Measurements from ENCODE around the gene CRB2.
"Not testable (repeated sequence)": the region's sequence is repeated elsewhere in the genome, so short reads cannot be mapped to it uniquely, and the experiment has no call there.

Gene CRB2

DNA sequence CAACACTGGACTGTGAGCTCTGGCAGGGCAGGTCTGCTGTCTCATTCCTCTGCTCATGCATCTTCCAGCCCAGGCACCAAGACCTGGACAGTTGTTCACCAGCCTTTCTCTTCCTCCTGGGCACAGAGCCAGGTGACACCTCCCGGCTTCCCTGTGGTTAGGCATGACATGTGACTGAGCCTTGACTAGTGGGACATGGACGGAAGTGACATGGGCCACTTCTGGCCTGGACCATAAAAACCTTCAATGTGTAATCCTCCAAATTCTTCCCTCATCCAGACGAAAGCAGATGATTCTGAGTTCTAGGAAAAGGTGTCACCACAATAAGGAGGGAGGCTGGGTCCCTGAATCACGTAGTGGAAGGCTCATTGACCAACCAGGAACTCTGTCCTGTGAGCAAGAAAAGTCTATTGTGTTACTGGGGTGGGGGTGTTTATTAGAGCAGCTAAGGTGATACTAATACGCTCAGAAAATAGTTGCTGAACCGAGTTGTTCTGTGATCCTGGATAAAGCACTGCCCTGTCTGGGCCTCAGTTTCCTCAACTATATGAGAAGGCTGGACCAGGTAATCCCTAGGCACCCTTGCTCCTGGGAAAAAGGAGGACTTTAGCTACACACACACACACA, 26.6 kb upstream of the CRB2 start:
- no peak for DNase-seq (ENCODE audit: low read depth in 2 of 2)

DNA sequence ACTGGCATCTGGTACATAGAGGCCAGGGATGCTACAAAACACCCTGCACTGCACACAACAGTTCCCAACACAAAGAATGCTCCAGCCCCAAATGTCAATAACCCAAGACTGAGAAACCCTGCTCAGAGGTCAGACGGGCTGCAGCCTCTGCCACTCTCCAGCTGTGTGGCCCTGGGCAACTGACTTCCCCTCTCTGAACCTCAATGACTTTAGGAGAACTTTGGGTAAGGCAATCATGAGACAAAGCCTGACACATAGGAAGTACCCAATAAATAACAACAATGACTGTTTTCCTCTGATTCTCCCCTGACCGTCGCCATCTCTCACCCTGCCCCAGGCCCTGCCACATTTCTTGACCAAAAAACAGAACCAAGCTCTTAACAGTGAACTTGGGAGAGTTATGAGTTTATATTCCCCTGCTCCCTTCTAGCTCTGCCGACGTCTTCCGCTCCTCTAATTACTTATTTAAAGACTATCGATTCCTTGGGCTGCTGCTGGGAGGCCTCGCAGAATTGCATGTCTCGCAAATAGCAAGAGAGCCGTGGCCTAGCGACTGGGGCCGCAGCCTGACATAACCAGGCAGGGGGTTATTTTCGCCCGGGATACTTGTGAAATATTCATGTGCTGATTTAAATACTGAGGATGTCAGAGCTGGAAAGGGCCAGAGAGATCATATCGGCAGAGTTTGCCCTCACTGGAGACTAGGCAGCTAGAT, 24.5 kb upstream of the CRB2 start:
- DNase-seq (ENCODE audit: low read depth in 2 of 2) = no peak

DNA sequence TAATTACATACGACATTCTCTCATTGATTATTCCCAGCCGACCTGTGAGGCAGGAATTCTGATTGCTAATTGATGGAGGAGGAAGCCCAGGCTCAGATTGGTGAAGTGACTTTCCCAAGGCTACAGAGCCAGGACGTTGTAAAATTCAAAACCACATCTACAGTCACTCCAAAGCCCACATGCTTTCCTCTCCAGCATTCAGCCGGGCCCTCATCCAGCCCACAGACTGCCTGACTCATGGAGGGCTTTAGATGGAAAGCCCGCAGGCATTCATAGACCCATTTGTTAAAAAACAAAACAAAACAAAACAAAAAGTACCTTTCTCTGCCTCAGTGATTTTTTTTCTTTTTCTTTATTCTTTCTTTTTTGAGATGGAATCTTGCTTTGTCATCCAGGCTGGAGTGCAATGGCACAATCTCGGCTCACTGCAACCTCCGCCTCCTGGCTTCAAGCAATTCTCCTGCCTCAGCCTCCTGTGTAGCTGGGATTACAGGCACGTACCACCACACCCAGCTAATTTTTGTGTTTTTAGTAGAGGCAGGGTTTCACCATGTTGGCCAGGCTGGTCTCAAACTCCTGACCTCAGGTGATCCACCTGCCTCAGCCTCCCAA, 22.8 kb upstream of the CRB2 start:
- DNase-seq (ENCODE audit: low read depth in 2 of 2) = not testable (repeated sequence)

DNA sequence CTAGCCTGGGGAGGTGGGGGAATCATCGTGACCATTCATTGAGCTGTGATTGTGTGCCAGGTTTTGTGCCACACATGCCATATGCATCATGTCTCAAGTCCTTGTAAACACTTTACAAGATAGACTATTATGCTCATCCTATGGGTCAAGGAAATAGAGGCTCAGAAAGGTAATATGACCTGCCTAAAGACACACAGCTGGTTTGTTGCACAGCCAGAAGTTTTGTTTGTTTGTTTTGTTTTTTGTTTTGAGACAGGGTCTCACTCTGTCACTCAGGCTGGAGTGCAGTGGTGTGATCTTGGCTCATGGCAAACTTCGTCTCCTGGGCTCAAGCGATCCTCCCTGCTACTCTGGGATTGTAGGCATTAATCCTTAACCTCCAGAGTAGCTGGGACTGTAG, 21.4 kb upstream of the CRB2 start:
- no peak for DNase-seq (ENCODE audit: low read depth in 2 of 2)

DNA sequence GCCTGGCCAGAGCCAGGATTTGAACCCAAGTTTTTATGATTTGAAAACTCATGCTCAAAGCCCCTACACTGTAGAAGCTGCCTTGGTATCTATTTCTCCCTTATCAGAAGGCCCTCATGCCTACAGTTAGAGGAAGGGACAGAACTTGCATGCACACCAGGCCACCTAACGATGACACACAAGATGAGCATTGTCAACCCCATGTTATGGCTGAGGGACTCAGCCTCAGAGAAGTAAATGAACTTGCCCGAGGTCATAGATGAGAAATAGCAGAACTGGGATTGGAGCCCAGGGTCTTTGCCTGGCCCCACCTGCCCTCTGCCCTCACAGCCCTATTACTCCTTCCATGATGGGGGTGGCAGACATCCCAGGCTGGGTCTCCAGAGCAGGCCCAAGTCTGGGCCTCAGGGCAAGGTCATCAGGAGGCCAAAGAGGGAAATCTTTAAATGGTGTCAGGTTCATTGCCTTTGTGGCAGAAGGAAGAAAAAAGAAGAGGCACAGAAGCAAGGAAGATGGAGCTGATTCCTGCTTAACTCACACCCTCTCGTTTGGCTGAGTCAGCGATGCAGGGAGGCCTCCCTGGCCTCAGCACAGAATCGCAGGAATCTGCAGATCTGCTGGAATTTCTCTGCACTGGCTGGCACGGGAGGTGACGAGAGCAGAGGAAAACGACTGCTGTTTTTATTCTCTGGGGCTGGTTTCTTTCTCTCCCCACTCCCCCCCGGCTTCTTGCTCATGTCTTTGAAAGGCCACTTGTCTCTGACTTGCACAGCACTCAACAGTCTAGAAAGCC, 20.6 kb upstream of the CRB2 start:
- DNase-seq (ENCODE audit: low read depth in 2 of 2) = no peak

DNA sequence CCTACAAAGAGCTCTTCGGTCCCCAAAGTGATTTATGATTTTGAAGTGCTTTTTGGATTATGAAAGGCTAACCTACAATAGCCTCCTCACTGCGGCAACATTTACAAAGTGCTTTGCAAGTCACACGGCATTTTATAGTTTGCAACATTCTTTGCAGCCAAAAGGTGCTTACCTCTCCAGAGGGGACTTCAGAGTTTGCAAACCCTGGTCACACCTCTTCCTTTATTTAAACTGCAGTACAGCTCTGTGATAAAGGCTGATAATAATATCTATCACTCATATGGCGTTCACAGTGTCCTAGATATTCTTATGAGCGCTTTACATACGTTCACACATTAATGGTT, 20.0 kb upstream of the CRB2 start:
- DNase-seq (ENCODE audit: low read depth in 2 of 2) = no peak

DNA sequence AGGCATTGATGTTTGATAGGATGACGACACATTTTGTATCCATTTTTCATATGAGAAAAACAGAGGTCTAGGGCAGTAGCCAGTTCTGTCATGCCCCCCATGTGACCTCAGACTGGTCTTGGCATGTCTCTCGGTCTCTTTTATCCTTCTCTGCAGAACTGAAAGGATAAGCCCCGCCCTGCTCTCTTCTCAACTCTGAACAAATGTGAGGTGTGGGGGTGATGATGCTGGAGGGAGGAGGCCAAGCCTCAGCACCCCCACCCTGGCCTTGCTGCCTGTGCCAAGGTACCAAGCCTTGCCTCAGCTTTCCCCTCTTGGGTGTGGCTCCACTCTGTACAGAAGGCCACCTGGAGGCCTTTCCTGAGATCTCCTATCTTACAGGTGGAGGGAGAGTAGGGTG, 19.5 kb upstream of the CRB2 start:
- DNase-seq (ENCODE audit: low read depth in 2 of 2) = no peak

DNA sequence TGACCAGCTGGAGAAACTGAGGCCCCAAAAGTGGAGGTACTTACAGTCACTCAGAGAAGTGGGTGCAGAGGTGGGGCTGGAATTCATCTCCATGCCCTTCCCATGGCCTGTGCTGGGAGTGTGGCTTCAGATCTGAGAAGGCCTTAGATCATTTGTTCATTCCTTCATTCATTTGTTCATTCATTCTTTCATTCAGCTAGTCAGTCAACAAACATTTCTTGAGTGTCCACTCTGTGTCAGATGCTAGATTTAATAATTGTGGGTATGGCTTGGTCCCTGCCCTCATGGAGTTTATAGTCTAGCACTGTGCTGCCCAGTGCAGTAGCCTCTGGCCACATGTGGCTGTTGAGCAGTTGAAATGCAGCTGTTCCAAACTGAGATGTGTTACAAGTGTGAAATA, 19.0 kb upstream of the CRB2 start:
- DNase-seq (ENCODE audit: low read depth in 2 of 2) = no peak

DNA sequence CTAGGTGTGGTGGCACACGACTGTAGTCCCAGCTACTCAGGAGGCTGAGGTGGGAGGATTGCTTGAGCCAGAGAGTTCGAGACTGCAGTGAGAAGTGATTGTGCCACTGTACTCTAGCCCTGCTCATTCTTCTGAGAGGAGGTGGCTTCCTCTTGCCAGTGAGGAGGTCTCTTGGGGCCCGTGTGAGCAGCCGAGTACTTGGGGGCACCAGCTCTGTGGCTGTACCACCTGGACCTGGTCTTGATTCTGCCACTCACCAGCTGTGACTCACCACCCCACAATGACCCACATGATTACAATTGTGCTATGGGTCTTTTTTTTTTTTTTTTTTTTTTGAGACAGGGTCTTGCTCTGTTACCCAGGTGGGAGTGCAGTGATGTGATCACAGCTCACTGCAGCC, 18.0 kb upstream of the CRB2 start:
- DNase-seq (ENCODE audit: low read depth in 2 of 2) = no peak

DNA sequence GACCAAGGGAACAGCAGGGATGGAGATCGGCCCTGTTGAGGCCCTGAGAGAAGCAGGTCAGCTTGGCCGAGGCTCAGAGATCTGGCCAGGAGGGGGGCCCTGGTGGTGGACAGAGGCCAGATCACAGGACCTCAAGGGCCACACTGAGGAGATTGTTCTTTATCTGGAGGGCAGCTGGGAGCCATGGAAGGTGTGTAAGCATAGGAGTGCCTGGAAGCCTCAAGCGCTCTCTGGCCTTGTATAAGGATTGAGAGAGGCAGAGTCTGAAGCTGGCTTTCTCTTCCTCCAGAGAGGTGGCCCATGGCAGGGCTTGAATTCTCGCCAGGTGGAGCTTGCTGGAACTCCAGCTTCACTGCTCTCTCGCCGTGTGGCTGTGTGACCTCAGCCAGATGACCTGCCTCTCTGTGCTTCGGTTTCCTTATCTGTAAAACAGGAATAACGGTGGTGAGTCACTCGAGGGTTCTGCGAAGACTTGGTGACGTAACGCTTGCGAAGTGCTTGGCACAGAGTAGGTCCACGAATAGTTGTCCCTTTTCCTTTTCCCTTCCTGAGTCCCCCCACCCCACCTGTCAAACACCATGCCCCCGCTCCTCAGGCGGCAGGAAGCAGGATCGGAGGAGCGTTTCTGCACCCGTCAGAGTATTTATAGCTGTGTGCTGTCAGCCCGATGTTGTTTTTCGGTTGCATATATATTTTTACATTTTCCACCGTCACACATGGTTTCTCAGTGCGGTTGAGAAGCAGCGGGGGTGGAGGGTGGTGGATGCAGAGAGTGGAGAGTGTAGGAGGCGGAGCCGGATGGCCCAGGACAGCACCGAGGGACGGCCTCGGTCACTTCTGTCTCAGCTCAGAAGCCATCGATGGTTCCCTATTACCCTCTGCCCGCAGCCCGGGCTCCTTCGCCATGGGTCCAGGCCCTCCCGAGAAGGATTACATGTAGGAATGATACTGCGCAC, 17.0 kb upstream of the CRB2 start:
- DNase-seq (ENCODE audit: low read depth in 2 of 2) = peak; percentile 53 to 75

DNA sequence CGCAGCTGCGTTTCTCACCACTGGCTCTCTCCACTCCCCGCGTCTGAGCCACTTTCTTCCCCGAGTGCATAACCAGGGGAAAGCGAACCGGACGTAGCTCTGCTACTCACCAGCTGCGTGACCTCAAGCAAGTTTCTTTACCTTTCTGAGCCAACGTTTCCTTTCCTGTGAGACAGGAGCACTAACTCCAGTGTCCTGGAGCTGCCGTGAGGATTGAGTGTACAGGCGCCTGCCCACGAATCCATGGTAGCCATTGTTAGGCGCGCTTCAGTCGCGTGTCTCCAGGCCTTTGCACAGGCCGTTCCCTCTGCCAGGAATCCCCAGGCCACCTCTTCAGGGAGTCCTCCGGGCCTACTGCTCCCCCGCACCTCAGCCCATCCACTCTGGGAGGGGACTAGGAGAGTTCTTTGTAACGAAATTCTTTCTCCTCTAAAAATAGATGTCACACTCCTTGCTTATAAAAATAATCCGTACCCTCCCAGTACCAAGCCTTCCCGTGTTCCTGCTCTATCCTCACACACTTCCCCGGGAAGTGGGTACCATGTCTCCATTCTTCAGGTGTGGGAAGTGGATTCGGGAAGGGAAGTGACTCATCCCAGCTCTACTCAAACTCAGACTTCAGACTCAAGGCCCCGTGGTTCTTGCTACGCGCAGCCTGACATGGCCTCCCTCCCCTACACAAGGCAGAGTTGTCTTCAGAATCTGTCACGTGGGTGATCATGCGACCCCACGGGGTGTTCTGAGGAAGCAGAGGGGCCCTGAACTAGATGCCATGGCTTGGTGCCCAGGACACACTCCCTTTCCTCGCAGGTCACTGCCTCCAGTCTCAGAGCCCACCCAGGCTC, 16.1 kb upstream of the CRB2 start:
- DNase-seq (ENCODE audit: low read depth in 2 of 2) = peak; percentile 42 to 67

DNA sequence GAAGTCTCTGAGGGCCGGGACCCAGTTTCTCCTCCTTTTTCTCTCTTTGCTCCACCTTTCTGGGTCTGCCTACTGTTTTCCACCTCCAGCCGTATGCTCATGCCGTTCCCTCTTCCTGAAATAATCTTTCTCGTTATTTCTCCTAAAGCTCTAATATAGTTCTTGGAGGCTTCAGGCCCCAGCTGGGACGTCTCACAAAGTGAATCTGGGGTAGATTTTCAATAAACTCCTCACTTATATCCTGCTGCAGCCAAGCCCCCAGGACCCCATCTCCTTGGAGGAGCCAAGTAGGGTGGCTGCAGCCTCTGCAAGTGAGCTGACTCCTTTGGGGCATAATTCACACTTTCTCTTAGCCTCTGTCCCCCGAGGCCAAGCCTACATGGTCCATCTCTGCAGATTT, 14.2 kb upstream of the CRB2 start:
- DNase-seq (ENCODE audit: low read depth in 2 of 2) = no peak

DNA sequence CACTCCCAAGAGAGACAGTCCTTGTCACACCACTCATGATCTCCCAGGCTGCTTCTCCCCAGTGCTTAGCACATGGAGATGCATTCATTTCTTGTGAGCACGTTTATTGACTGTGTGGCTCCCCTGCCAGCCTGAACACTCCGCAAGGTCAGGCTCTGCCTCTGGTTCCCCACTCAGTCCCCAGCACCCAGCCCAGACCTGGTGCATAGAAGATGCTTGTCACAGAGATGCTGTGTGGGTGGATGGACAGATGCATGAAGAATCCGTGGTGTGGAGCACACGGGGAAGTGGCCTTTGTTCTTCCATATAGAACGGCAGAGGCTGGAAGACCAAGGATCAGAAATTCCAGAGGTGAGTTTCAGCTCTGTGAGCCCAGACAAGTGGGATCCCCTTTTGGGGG, 13.8 kb upstream of the CRB2 start:
- no peak for DNase-seq (ENCODE audit: low read depth in 2 of 2)

DNA sequence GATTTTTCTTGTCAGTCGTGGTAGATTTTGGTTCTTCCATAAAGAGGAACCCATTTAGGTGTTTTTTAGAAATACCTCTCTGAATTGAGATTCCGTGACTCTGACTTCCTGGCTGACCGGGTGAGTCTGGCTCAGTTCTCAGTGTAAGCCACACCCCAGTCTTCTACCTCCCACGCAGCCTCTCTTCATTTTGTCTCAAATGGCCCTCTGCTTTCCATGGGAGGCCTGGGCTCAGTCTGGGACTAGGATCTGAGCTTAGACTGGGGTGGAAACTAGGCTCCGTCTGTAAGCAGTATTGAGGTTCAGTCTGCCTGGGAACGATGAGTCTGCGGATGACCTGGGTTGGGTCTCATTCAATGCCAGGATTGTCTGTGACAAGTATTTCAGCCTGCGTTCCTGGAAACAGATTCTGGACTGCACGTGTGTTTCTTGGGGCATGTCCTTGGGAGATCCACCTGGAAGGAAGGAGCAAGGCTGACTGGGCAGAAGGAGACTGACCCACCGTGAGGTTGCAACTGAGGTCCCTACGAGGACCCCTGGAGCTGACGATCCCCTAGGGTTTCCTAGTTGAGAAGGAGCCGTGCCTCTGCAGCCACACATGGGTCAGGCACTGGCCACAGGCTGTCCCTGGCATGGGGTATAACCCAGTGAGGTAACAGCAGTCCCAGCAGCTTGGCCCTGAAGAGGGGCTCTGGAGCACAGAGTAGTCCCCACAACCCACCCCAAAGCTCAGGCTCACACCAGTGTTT, 12.4 kb upstream of the CRB2 start:
- no peak for DNase-seq (ENCODE audit: low read depth in 2 of 2)

DNA sequence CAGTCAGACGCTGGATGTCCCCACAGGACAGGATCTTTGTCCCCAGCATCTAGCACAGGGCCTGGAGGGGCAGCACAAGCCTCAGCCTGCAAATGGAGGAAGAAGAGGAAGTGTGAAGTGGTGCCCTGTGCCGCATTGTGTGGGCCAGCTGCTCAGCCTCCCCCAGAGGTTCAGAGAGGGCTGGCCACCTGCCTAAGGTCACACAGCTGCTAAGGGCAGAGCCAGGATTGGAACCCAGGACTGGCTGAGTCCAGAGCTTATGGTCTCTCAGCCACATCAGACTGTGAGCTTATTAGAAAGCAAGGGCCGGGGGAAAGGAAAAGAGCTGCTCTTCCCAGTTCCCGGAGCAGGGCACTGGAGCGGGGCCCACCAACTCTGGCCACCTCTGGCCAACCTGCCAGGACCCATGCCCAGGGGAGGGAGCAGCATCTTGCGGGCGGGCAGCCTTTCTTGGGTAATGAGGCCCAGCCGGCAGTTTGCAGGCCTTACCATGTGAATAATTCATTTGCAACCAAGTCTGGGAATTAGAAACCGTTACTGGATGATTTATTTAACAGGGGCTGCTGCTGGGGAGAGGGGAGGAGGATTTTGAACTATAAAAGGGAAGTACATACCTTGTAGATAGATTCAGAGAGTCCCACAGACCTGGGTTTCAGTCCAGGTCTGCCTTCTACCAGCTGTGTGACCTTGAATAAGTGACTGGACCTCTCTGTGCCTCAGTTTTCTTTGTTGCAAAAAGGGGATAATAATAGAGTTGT, 11.6 kb upstream of the CRB2 start:
- no peak for DNase-seq (ENCODE audit: low read depth in 2 of 2)

DNA sequence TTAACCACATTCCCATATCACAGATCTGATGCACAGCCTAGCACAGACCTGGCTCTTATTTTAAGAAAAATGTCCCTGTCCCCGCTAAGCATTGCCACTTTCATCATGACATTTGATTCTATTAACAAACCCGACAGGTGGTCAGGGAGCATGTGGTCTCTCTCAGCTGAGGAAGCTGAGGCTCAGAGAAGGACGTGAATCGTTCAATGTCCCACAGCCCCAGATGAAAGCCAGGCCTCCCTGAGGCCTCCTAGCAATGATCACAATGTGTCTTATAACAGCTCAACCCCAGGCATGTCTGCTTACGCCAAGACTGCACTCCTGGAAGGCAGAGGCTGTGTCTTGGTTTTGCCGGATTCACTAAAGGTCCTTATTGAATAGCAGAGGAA, 10.4 kb upstream of the CRB2 start:
- no peak for DNase-seq (ENCODE audit: low read depth in 2 of 2)

DNA sequence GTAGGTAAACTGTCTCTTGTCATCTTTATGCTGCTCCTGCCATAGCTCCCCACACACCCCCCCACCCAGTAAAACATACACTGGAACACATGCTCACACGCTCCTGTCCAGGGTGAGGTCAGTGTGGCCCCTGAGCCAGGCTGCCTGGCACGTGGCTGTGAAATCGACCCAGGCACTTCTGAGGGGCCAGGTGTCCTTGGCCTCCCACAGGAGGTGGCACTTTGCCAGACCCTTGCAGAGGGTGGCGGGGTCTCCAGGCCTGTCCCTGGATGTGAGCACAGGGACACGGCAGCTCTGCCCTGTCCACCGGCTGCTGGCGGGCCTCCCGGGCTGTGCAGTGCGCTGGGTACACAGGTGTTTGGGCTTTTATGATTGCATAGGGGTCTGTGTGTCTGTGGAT, 10.0 kb upstream of the CRB2 start:
- DNase-seq (ENCODE audit: low read depth in 2 of 2) = no peak

DNA sequence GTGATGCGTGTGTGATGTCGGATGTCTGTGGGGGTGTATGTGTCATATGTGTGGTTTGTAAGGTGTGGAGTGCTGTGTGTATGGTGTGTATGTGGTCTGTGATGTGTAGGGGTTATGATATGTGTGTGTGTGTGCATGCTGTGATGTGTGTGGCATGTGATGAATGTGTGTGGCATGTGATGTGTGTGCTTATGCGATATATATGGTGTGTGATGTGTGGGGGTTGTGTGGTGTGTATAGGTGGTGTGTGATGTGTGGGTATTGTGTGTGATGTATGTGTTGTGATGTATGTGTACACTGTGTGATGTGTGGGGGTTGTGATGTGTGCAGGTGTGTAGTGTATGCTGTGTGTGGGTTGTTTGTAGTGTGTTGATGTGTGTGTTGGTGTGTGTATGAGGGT, 9.2 kb upstream of the CRB2 start:
- no peak for DNase-seq (ENCODE audit: low read depth in 2 of 2)

Measured in stimulated activated CD4-positive, alpha-beta T cell treated with anti-CD3 and anti-CD28 coated beads, Interleukin-12 subunit alpha, Interleukin-12 subunit beta, amount 100 ng/mL, for 24 hours (primary cell).